Transverse colon (tissue), 4 donors: Measurements from ENCODE around the gene GPC5. TPM values are rescaled to one million over a fixed set of nuclear protein-coding genes. Genes with fewer than 3 reads are reported as not detected.
"Not testable (repeated sequence)": the region's sequence is repeated elsewhere in the genome, so short reads cannot be mapped to it uniquely, and the experiment has no call there.

Source experiments
- DNase-seq: peaks from one replicate; pipeline ENCODE4 v3.0.0-alpha.2; 2019
- H3K27ac ChIP-seq, 4 donors: fragments of 200-600 bp; sonication (generic); 2 replicates each; pipeline ENCODE4 v1.5.1; 2016 to 2018; ENCODE audit warnings: inconsistent platforms in 4 of 4
- H3K27me3 ChIP-seq: fragments of 200-600 bp; sonication (generic); 2 replicates; pipeline ENCODE4 v1.5.1; 2017; ENCODE audit warnings: inconsistent platforms
- H3K36me3 ChIP-seq, 4 donors: fragments of 200-600 bp; sonication (generic); 2 replicates each; pipeline ENCODE4 v1.5.1; 2017 to 2019; ENCODE audit warnings: inconsistent platforms in 4 of 4
- H3K4me1 ChIP-seq, 4 donors: fragments of 200-600 bp; sonication (generic); 2 replicates each; pipeline ENCODE4 v1.5.1; 2017 to 2020; ENCODE audit warnings: inconsistent platforms in 4 of 4
- H3K4me3 ChIP-seq, 4 donors: fragments of 200-600 bp; sonication (generic); 1 replicate in 1 of 4; 2 replicates in 3 of 4; pipeline versions ENCODE4 v1.5.1 to v1.6.1; 2017 to 2019; ENCODE audit warnings: inconsistent platforms in 4 of 4
- H3K9me3 ChIP-seq, 2 donors: fragments of 200-600 bp; sonication (generic); 2 replicates each; pipeline ENCODE4 v1.5.1; 2017 to 2019; ENCODE audit warnings: inconsistent platforms in 2 of 2
- CTCF ChIP-seq, 5 experiments: fragments of 200-600 bp in 3 of 5; fragments of 450-650 bp in 2 of 5; sonication (generic) in 3 of 5; IDR thresholded peaks; 1 replicate in 2 of 5; 2 replicates in 3 of 5; pipeline ENCODE4 v1.5.1; 2016 to 2017; ENCODE audit warnings: antibody characterized with exemption in 5 of 5, inconsistent platforms in 3 of 5, mild to moderate bottlenecking in 2 of 5, moderate library complexity in 1 of 5
- EP300 ChIP-seq: sonication (generic); formaldehyde crosslinking; IDR thresholded peaks from one replicate; pipeline ENCODE4 v1.6.1; 2017; ENCODE audit warnings: antibody characterized with exemption, low read depth
- POLR2A ChIP-seq: fragments of 450-650 bp; IDR thresholded peaks from one replicate; pipeline ENCODE4 v1.6.1; 2016; ENCODE audit warnings: antibody characterized with exemption, mild to moderate bottlenecking, moderate library complexity
- POLR2AphosphoS5 ChIP-seq, 3 donors: sonication (generic); formaldehyde crosslinking; IDR thresholded peaks; one replicate each; pipeline ENCODE4 v1.6.1; 2016; ENCODE audit warnings: antibody characterized with exemption in 3 of 3
- WGBS, 2 donors: methylation state at CpG; one replicate each; pipeline ENCODE4 v1.1.5; 2018; ENCODE audit warnings: low coverage in 1 of 2; 5-methylcytosine and 5-hydroxymethylcytosine counted together
- in situ Hi-C, 4 donors: fragments of 200-750 bp; cut with MboI; loops; one replicate each; pipeline versions ENCODE4 v1.15.0 to v1.15.1; 2017; ENCODE audit warnings: low sequenced_read_pairs in 3 of 4, low pct_ligation_motif_present in 1 of 4, low pct_unique_long_range_greater_than_20kb in 1 of 4
- intact Hi-C: fragments of 100-400 bp; cut with DNase I; formaldehyde crosslinking; loops from one replicate; pipeline ENCODE4 v1.15.1; 2023; ENCODE audit warnings: low total_unique reads
- total RNA-seq, 4 donors: library from RNA; depleted of rRNA; stranded (reverse); fragments of >200 nt; gene quantifications; one replicate each; pipeline ENCODE4 v1.1.0, GENCODE V29; 2016

The GPC5 gene
- total RNA-seq, 4 donors from 2014 or later: 0.48 to 1.4 TPM; not detected in 2

DNA sequence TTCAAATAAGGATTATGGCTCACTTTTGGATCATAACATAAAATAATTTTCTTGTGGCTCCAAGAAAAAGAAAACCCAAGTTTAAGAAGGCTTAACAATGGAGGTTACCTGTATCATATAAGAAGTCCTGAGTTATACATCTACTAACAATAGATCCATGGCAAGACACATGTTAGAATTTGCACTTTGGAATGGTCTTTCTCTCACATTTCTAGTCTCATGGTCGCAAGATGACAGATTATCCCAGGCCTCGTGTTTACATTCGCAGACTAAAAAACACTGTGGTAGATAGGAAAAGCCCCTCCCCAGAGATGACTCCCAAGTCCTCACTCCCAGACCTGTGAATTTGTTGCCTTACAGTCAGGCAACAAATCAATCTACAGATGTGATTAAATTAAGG is 1082.0 kb downstream of the GPC5 start:
- in situ Hi-C loops: no loop called here
- no peaks in the 10 kb centered on the region for H3K27me3 ChIP-seq
- TF ChIP-seq POLR2A: no peak
- TF ChIP-seq POLR2AphosphoS5 (IDR thresholded peaks at IDR 0.05): no peak
- TF ChIP-seq EP300: no peak
- no peak for TF ChIP-seq CTCF (IDR thresholded peaks at IDR 0.05)
- H3K9me3 ChIP-seq: no peaks in the 10 kb centered on the region
- peaks cover 0 to 9% (median 0%) of the 10 kb centered on the region in 4 donors for H3K4me1 ChIP-seq
- no peak for DNase-seq
- intact Hi-C loops: no loop called here
- no peak overlapping the region for H3K4me3 ChIP-seq
- 66% methylated on average over 3 of the region's 3 CpGs; no CpG with 5 or more reads in 1 of the 2 donors for WGBS, 2 donors
- H3K36me3 ChIP-seq: no peaks in the 10 kb centered on the region
- H3K27ac ChIP-seq: no peak overlapping the region

DNA sequence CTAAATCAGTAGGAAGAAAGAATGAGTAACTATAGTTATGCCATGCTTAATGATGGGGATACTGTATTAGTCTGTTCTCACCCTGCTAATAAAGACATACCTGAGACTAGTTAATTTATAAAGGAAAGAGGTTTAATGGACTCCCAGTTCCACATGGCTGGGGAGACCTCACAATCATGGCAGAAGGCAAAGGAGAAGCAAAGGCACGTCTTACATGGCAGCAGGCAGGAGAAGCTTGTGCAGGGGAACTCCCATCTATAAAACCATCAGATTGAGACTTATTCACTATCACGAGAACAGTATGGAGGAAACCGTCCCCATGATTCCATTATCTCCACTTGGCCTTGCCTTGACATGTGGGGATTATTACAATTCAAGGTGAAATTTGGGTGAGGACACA is 1084.4 kb downstream of the GPC5 start:
- H3K4me3 ChIP-seq, intact Hi-C loops, DNase-seq, in situ Hi-C loops, H3K36me3 ChIP-seq, H3K27me3 ChIP-seq, H3K27ac ChIP-seq, H3K9me3 ChIP-seq, H3K4me1 ChIP-seq: not testable (repeated sequence)
- WGBS, 2 donors: 89% methylated on average over 3 of the region's 3 CpGs; no CpG with 5 or more reads in 1 of the 2 donors

DNA sequence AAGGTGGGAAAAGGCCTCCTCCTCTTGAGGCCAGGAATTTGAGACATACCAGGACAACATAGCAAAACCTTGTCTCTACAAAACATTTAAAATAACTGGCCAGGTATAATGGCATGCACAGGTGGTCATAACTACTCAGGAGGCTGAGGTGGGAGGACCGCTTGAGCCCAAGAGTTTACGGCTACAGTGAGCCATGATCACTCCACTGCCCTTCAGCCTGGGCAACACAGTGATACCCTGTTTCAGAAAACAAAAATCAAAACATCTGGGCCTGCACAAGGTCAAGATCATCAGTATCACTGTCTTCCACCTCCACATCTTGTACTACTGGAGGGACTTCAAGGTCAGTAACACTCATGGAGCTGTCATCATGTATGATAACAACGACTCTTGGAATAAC is 1085.5 kb downstream of the GPC5 start:
- DNase-seq: no peak
- in situ Hi-C loops (no loop called here), intact Hi-C loops (no loop called here)
- WGBS, 2 donors: 80 to 92% methylated on average over 1 to 3 of the region's 3 CpGs
- no peaks in the 10 kb centered on the region for H3K9me3 ChIP-seq
- H3K27ac ChIP-seq: no peak overlapping the region
- H3K4me3 ChIP-seq: no peak overlapping the region
- H3K36me3 ChIP-seq: no peaks in the 10 kb centered on the region
- no peaks in the 10 kb centered on the region for H3K27me3 ChIP-seq
- no peaks in the 10 kb centered on the region for H3K4me1 ChIP-seq
- TF ChIP-seq POLR2A: no peak
- no peak for TF ChIP-seq CTCF (IDR thresholded peaks at IDR 0.05)
- no peak for TF ChIP-seq POLR2AphosphoS5 (IDR thresholded peaks at IDR 0.05)
- TF ChIP-seq EP300: no peak

- H3K9me3 ChIP-seq: no peaks in the 10 kb centered on the region
- intact Hi-C loops (no loop called here), in situ Hi-C loops (no loop called here)
- DNase-seq: no peak
- H3K4me1 ChIP-seq: no peaks in the 10 kb centered on the region
- TF ChIP-seq POLR2A (no peak), EP300 (no peak), POLR2AphosphoS5 (IDR thresholded peaks at IDR 0.05) (no peak), CTCF (IDR thresholded peaks at IDR 0.05) (no peak)
- H3K27me3 ChIP-seq: no peaks in the 10 kb centered on the region
- H3K27ac ChIP-seq: no peak overlapping the region
- no peak overlapping the region for H3K4me3 ChIP-seq
- H3K36me3 ChIP-seq: no peaks in the 10 kb centered on the region
Measured at GRCh38 chr13:92487238-92487637, 1088.8 kb downstream of the GPC5 start.

DNA sequence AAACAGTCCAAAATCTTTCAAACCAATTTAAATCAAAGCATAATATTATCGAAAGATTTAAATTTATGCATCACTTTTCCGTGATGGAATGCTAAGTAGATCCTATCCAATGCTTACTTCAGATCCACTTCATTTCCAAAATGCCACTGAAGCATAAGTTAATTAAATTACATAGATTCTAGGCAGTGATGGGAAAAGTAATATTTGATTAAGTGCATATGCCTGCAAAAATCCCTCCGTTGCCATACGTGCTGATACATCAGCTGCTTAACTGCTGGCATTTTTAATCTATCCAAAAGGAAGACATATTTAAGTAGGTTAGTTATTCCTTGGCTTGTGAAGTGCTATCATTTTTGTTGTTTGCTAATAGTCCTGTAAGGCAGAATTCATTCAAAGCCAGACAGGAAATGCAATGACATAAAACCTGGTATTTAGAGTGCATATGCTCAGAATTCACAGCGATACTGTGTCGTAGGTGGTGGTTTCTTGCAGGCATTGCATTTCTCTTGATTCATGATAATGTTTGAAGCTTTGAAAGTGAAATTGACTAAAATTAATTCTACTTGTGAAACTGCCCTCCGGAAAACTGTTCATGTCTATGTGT is 1089.9 kb downstream of the GPC5 start:
- H3K9me3 ChIP-seq: no peaks in the 10 kb centered on the region
- no peaks in the 10 kb centered on the region for H3K27me3 ChIP-seq
- in situ Hi-C loops (no loop called here), intact Hi-C loops (no loop called here)
- DNase-seq: no peak
- no peak overlapping the region for H3K4me3 ChIP-seq
- no peaks in the 10 kb centered on the region for H3K4me1 ChIP-seq
- WGBS, 2 donors: 83 to 84% methylated on average over 7 of the region's 7 CpGs
- TF ChIP-seq CTCF (IDR thresholded peaks at IDR 0.05) (no peak), EP300 (no peak), POLR2AphosphoS5 (IDR thresholded peaks at IDR 0.05) (no peak), POLR2A (no peak)
- no peaks in the 10 kb centered on the region for H3K36me3 ChIP-seq
- no peak overlapping the region for H3K27ac ChIP-seq
